Measurements from ENCODE around the gene RAB30.

- no peak for TF ChIP-seq CTCF (IDR thresholded peaks at IDR 0.05; ENCODE audit: low read length)
- no peak for TF ChIP-seq EZH2 (optimal IDR thresholded peaks at IDR 0.05; ENCODE audit: low read depth, low read length)
- TF ChIP-seq EZH2phosphoT487 (IDR thresholded peaks at IDR 0.05; ENCODE audit: low read length): no peak
Measured at GRCh38 chr11:82994604-82995230, 77.0 kb downstream of the RAB30 start.

All from MM.1S (cell line).